Tibial nerve (tissue), 4 donors: ENCODE measurements around the gene FOXL1. TPM values are rescaled to one million over a fixed set of nuclear protein-coding genes. Genes with fewer than 3 reads are reported as not detected.

Experiments
- DNase-seq, 2 donors: peaks; one replicate each; pipeline ENCODE4 v3.0.0-alpha.2; 2019; ENCODE audit warnings: low spot score in 2 of 2
- H3K27ac ChIP-seq, 4 donors: fragments of 200-600 bp; sonication (generic) in 3 of 4; one replicate each; pipeline ENCODE4 v1.5.1; 2017 to 2019; ENCODE audit warnings: mild to moderate bottlenecking in 1 of 4
- H3K27me3 ChIP-seq, 2 donors: fragments of 200-600 bp; sonication (generic) in 1 of 2; one replicate each; pipeline versions ENCODE4 v1.5.1 to v1.6.0; 2017 to 2019
- H3K36me3 ChIP-seq, 3 donors: fragments of 200-600 bp; sonication (generic); one replicate each; pipeline ENCODE4 v1.5.1; 2018 to 2019
- H3K4me1 ChIP-seq, 4 donors: fragments of 200-600 bp; sonication (generic) in 3 of 4; one replicate each; pipeline ENCODE4 v1.5.1; 2017 to 2019
- H3K4me3 ChIP-seq, 4 donors: fragments of 200-600 bp; sonication (generic) in 3 of 4; one replicate each; pipeline ENCODE4 v1.5.1; 2017 to 2019; ENCODE audit warnings: mild to moderate bottlenecking in 1 of 4, moderate library complexity in 1 of 4
- H3K9me3 ChIP-seq, 4 donors: fragments of 200-600 bp; sonication (generic) in 3 of 4; one replicate each; pipeline ENCODE4 v1.5.1; 2017 to 2019
- EP300 ChIP-seq, 2 donors: sonication (generic); formaldehyde crosslinking; IDR thresholded peaks; one replicate each; pipeline ENCODE4 v1.6.1; 2017; ENCODE audit warnings: antibody characterized with exemption in 2 of 2, mild to moderate bottlenecking in 1 of 2
- POLR2A ChIP-seq, 2 donors: fragments of 450-650 bp; IDR thresholded peaks; one replicate each; pipeline ENCODE4 v1.6.1; 2017; ENCODE audit warnings: antibody characterized with exemption in 2 of 2, mild to moderate bottlenecking in 2 of 2, moderate library complexity in 2 of 2
- WGBS, 2 donors: methylation state at CpG; one replicate each; pipeline ENCODE4 v1.1.5; 2018; 5-methylcytosine and 5-hydroxymethylcytosine counted together
- total RNA-seq, 4 donors: library from RNA; depleted of rRNA; stranded (reverse); fragments of >200 nt; gene quantifications; one replicate each; pipeline ENCODE4 v1.1.0, GENCODE V29; 2016
- TF ChIP-seq, protein P1 (sequence below), 5 experiments: fragments of 200-600 bp in 3 of 5; fragments of 450-650 bp in 2 of 5; sonication (generic) in 3 of 5; IDR thresholded peaks; one replicate each; pipeline ENCODE4 v1.5.1; 2016 to 2019; ENCODE audit warnings: antibody characterized with exemption in 5 of 5, mild to moderate bottlenecking in 3 of 5, moderate library complexity in 2 of 5

The FOXL1 gene
- total RNA-seq, 4 donors from 2014 or later, result 6.9 to 10.5 (median 8.1) TPM

DNA sequence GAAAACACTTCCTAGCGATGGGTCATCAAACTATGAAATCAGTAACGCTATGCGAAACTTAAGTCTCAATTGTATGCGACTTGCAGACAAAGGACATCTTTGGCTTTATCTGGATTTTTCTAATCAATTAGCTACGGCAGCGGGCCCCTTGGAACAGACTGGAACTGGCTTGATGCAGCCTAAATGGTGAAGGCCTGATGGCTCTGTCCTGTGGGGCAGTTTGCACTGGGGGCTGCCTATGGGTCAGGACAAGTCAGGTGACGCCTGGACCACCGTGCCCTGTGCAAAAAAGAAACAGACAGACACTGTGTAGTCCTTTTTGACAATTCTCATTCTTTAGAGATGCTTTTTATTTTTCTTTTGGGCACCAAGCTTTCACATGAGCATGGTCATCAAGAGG, 45.3 kb upstream of the FOXL1 start:
- 95 to 97% methylated on average over 8 of the region's 8 CpGs for WGBS, 2 donors
- Histone ChIP-seq H3K27me3 (no peaks in the 10 kb centered on the region), H3K4me1 (peaks cover 0 to 17% (median 0%) of the 10 kb centered on the region in 4 donors), H3K27ac (no peak overlapping the region), H3K4me3 (no peak overlapping the region), H3K36me3 (peaks cover 0 to 80% (median 5%) of the 10 kb centered on the region in 3 donors), H3K9me3 (no peaks in the 10 kb centered on the region)
- TF ChIP-seq, protein P1, sequence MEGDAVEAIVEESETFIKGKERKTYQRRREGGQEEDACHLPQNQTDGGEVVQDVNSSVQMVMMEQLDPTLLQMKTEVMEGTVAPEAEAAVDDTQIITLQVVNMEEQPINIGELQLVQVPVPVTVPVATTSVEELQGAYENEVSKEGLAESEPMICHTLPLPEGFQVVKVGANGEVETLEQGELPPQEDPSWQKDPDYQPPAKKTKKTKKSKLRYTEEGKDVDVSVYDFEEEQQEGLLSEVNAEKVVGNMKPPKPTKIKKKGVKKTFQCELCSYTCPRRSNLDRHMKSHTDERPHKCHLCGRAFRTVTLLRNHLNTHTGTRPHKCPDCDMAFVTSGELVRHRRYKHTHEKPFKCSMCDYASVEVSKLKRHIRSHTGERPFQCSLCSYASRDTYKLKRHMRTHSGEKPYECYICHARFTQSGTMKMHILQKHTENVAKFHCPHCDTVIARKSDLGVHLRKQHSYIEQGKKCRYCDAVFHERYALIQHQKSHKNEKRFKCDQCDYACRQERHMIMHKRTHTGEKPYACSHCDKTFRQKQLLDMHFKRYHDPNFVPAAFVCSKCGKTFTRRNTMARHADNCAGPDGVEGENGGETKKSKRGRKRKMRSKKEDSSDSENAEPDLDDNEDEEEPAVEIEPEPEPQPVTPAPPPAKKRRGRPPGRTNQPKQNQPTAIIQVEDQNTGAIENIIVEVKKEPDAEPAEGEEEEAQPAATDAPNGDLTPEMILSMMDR (IDR thresholded peaks at IDR 0.05), result no peak
- TF ChIP-seq EP300 (IDR thresholded peaks at IDR 0.05) (no peak), POLR2A (IDR thresholded peaks at IDR 0.05) (no peak)
- DNase-seq, result no peak

DNA sequence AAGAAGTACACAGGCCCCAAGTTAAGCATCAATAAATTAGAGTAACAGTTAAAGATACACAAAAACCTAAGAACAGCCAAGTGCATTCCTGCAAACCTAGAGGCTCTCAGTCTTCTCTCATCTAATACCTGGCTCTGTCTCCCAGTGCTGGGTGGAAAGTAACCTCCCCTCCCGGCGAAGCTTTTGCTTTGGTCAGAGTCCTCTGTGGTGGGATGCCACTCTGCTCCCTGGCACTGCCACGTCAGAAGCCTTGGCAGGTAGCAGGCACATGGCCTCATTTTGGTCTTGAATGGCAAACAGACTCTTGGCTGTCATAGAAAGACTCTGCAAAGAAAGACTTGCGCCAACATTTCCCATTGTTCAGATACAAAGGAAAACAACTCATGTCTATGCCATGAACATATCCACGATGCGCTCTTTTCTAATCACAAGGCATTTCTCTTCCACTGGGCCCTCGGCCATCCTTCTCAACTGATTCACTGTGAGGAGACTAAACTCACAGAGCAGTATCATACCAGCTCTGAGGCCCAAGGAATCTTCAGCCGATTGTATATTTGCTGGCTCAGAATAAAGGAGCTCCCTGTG, 44.5 kb upstream of the FOXL1 start:
- no peak for DNase-seq
- Histone ChIP-seq H3K36me3 (peaks cover 0 to 84% (median 8%) of the 10 kb centered on the region in 3 donors), H3K4me1 (peaks cover 0 to 17% (median 0%) of the 10 kb centered on the region in 4 donors), H3K9me3 (no peaks in the 10 kb centered on the region), H3K27ac (no peak overlapping the region), H3K27me3 (no peaks in the 10 kb centered on the region), H3K4me3 (no peak overlapping the region)
- WGBS, 2 donors, result 83 to 94% methylated on average over 8 of the region's 8 CpGs
- TF ChIP-seq EP300 (IDR thresholded peaks at IDR 0.05) (no peak), POLR2A (IDR thresholded peaks at IDR 0.05) (no peak)
- TF ChIP-seq, protein P1 (IDR thresholded peaks at IDR 0.05), result no peak

DNA sequence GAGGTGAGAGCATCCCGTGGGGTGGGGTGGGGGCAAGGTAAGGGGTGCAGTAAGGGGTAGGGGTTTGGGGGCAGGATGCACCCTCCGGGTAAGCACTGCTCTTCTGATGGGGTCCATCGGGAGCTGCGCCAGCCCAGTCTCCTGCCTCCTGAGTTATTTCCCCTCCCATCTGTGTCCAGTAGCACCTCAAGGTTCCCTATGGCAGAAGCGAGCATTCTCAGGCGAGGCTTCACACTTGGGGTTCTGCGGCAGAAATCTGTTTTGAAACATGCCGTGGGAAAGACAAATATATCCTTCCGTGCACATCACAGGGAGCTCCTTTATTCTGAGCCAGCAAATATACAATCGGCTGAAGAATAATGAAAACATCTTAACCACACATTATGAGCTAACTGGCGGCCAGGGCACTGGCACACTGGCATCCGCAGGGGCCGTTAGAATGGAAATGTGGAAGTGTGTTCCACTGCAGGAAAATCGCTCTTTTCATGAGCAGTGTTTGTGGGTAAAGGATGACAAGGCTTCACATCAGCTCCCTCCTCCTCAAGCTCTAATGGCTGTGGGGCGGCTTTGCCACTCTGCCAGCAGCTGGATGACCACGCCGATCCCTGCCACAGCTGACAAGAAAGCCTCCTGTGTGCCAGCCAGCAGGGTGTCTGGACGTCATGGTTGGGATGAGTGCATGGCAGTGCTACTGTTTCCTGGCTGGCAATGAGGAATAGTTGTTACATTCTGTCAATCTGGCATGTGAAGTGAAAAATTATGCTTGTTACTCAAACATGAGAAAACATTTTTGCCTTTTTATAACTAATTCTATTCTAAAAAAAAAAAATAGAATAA, 43.4 kb upstream of the FOXL1 start:
- DNase-seq, result no peak

DNA sequence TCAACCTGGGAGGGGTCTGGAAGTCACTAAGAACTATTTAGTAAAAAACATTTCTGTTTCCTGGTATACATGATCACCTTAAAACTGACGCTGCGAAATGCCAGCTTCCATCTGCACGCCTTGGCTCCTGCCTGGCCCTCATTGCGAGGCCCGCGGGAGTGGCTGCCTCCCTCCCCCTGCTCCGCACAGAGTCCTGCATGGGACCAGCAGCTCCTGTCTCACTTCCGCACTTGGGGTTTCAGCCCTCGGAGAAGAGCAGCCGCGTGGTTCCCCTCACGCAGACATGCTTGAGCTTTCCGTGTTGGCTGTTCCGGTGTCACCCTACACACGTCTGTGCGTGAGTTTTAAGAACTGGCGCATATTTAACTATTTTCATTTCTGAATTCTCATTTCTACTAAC, 41.7 kb upstream of the FOXL1 start:
- 93 to 94% methylated on average over 17 of the region's 17 CpGs for WGBS, 2 donors
- Histone ChIP-seq H3K36me3 (peaks cover 0 to 96% (median 31%) of the 10 kb centered on the region in 3 donors), H3K27ac (no peak overlapping the region), H3K4me3 (no peak overlapping the region), H3K27me3 (no peaks in the 10 kb centered on the region), H3K4me1 (peaks cover 0 to 1% (median 0%) of the 10 kb centered on the region in 4 donors), H3K9me3 (no peaks in the 10 kb centered on the region)
- DNase-seq, result no peak
- TF ChIP-seq EP300 (IDR thresholded peaks at IDR 0.05) (no peak), POLR2A (IDR thresholded peaks at IDR 0.05) (no peak)
- TF ChIP-seq, protein P1 (IDR thresholded peaks at IDR 0.05), result no peak

More for the DNA sequence above, 43.4 kb upstream of the FOXL1 start:
- Histone ChIP-seq H3K27me3 (no peaks in the 10 kb centered on the region), H3K4me1 (peaks cover 0 to 17% (median 0%) of the 10 kb centered on the region in 4 donors), H3K9me3 (no peaks in the 10 kb centered on the region), H3K27ac (no peak overlapping the region), H3K36me3 (peaks cover 0 to 87% (median 20%) of the 10 kb centered on the region in 3 donors), H3K4me3 (no peak overlapping the region)
- TF ChIP-seq, protein P1 (IDR thresholded peaks at IDR 0.05), result no peak
- TF ChIP-seq EP300 (IDR thresholded peaks at IDR 0.05) (no peak), POLR2A (IDR thresholded peaks at IDR 0.05) (no peak)
- WGBS, 2 donors, result 86 to 87% methylated on average over 18 of the region's 18 CpGs

DNA sequence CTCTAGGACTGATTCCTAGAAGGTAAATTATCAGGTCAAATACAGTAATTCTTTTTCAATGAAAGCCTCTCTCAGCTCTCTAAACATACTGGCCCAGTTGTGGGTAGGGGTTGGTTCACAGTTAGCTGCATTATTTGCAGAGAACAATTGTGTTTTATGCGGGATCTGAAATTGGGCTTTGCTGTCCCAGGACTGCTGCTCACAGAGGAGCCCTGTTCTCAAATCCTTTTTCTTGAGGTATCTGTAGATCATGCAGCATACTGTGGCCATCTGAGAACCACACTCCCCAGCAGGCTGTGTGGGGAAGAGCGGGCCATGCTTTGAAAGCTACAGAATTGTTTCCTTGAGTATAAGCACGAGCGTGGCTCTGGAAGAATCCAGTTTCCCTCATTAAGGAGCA, 40.9 kb upstream of the FOXL1 start:
- Histone ChIP-seq H3K4me3 (no peak overlapping the region), H3K27ac (no peak overlapping the region), H3K36me3 (peaks cover 0 to 96% (median 34%) of the 10 kb centered on the region in 3 donors), H3K4me1 (no peaks in the 10 kb centered on the region), H3K27me3 (no peaks in the 10 kb centered on the region), H3K9me3 (no peaks in the 10 kb centered on the region)
- no peak for DNase-seq
- WGBS, 2 donors, result 54 to 72% methylated on average over 4 of the region's 4 CpGs
- TF ChIP-seq EP300 (IDR thresholded peaks at IDR 0.05), result no peak
- TF ChIP-seq POLR2A (IDR thresholded peaks at IDR 0.05), result no peak
- TF ChIP-seq, protein P1 (IDR thresholded peaks at IDR 0.05), result no peak
